Bronchial epithelial cell (primary cell): Measurements from ENCODE around the gene CFAP100. TPM values are rescaled to one million over a fixed set of nuclear protein-coding genes. Genes with fewer than 3 reads are reported as not detected.

Source experiments
- DNase-seq: peaks from one replicate; pipeline ENCODE4 v3.0.0-alpha.2; 2010; ENCODE audit warnings: low read depth
- FAIRE-seq: peaks from 2 replicates; lab custom pipeline; 2011; peaks lifted over from hg19 to GRCh38; lab: Jason Lieb, UNC
- H3K27me3 ChIP-seq: 2 replicates; pipeline ENCODE4 v1.5.1; 2011; ENCODE audit warnings: low read length; ENCODE audit not compliant: control insufficient read depth, insufficient read depth
- H3K36me3 ChIP-seq: 2 replicates; pipeline ENCODE4 v1.5.1; 2011; ENCODE audit warnings: low read length; ENCODE audit not compliant: control insufficient read depth, insufficient read depth
- H3K4me3 ChIP-seq: 2 replicates; pipeline ENCODE4 v1.5.1; 2011; ENCODE audit warnings: mild to moderate bottlenecking, low read depth, low read length, control low read depth
- CTCF ChIP-seq: IDR thresholded peaks from 2 replicates; pipeline ENCODE4 v1.5.1; 2011; ENCODE audit warnings: mild to moderate bottlenecking, moderate library complexity, low read length, control low read depth, inconsistent platforms; ENCODE audit not compliant: insufficient read depth, severe bottlenecking
- total RNA-seq: library from RNA; depleted of rRNA; stranded (reverse); fragments of >200 nt; gene quantifications from 2 replicates; pipeline ENCODE4 v1.2.1, GENCODE V29; 2014

The CFAP100 gene
- total RNA-seq, 1 donor from 2014 or later = not detected

DNA sequence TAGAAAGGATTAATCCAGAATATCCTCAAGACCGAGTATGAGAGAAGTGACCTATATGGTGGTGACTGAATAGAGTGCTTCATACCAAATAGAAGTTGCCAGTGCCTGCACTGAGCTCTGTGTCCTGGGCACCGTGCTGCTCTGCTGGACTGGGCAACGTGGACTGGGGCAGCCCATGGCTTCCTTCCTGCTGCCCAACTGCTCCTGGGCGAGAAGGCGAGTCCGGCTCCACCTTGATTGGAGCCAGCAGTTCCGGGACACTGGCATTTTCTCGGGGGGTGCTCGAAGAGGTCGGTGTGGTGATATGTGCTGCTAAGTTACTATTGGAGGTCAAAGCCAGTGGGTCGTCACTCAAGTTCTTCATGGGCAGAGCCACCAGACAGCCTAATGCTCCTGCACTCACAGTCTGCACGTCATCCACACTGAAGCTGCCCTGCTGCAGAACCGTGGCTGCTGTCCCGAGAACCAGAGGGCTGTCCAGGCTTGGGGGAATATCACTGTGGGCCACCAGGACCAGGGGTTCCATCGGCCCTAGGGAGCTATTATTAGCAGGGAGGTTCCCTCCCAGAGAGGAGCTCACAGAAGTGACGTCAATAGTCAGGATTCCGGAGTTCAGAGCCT, 66.9 kb downstream of the CFAP100 start:
- DNase-seq (no peak), FAIRE-seq (peak; percentile 36)
- no peak overlapping the region for H3K4me3 ChIP-seq
- no peak for TF ChIP-seq CTCF
- H3K36me3 ChIP-seq = peaks cover 48% of the 10 kb centered on the region
- no peaks in the 10 kb centered on the region for H3K27me3 ChIP-seq

DNA sequence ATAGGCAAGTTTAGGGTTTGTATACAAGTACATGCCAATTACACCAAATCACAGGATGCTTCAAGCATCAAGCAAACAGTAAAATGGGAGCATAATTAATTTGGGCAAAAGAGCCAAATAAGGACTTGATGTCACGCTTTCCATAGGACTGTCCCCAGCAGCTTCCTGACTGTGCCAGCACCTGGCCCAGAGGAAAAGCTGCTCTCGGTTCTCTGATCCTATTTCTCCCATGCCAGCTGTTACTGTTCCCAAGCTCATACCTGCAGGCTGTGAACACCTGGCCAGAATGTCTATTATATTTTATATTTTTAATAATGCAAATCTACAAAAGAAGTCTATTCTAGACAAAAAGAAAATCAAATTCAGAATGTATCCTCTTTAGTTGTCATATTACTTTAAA, 68.8 kb downstream of the CFAP100 start:
- Histone ChIP-seq H3K27me3 (no peaks in the 10 kb centered on the region), H3K36me3 (peaks cover 50% of the 10 kb centered on the region), H3K4me3 (no peak overlapping the region)
- no peak for TF ChIP-seq CTCF
- FAIRE-seq (no peak), DNase-seq (no peak)

DNA sequence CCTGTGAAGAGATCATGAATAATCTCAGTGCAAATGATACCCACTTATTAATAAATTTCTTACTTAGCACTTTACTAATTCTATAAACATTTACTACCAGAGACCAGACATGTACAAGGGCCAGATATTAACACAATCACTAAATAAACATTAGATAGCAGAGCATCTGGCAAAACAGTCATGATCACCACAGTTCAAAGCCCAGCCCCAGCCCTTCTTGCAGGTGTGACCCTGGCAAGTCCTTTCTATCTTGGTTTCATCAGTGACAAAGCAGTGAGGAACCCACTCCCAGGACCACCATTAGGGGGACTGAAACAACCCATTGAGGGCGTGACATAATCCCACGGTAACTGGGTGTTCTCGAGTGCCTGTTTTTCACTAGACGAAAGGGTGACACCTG, 69.4 kb downstream of the CFAP100 start:
- no peak for TF ChIP-seq CTCF
- DNase-seq (no peak), FAIRE-seq (no peak)
- Histone ChIP-seq H3K36me3 (peaks cover 51% of the 10 kb centered on the region), H3K4me3 (no peak overlapping the region), H3K27me3 (no peaks in the 10 kb centered on the region)

DNA sequence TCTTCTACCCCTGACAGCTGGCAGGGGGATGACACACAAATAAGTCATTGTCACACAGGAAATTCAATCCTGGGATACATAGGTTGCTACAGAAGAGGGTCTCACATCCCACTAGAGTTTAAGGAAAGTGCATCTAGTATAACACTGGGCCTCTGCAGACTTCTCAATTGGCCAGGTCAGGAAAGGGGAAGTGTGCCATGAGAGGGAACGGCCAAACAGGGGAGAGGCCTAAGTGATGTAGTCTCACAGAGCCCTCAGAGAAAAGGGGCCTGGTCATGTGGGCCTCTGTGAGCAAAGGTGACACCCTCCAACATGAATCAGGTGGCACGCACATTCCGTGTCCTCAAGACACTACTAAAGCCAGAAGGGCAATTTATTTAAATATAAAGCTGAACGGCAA, 69.8 kb downstream of the CFAP100 start:
- FAIRE-seq (no peak), DNase-seq (no peak)
- peaks cover 51% of the 10 kb centered on the region for H3K36me3 ChIP-seq
- H3K27me3 ChIP-seq = no peaks in the 10 kb centered on the region
- TF ChIP-seq CTCF = no peak
- H3K4me3 ChIP-seq = no peak overlapping the region

GRCh38 chr3:126464997-126465396, 70.3 kb downstream of the CFAP100 start:
- Histone ChIP-seq H3K4me3 (no peak overlapping the region), H3K27me3 (no peaks in the 10 kb centered on the region), H3K36me3 (peaks cover 51% of the 10 kb centered on the region)
- no peak for TF ChIP-seq CTCF
- DNase-seq = no peak
- no peak for FAIRE-seq
